OCI-LY3 (cell line): ENCODE measurements around the gene DHRSX.
"Not testable (repeated sequence)": the region's sequence is repeated elsewhere in the genome, so short reads cannot be mapped to it uniquely, and the experiment has no call there.

Source experiments
- CTCF ChIP-seq: fragments of 200-600, 300-600 bp; sonication (generic); IDR thresholded peaks from 2 replicates; pipeline ENCODE4 v1.5.1; 2014; ENCODE audit warnings: antibody characterized with exemption, low read length, low read depth
- EZH2phosphoT487 ChIP-seq: fragments of 200-600 bp; shearing (Covaris generic); IDR thresholded peaks from 2 replicates; pipeline ENCODE4 v1.6.1; 2018; ENCODE audit warnings: antibody characterized with exemption, mixed run types, low read depth

- TF ChIP-seq CTCF, EZH2phosphoT487: not testable (repeated sequence)
Observed at GRCh38 chrX:2214138-2214823, 286.5 kb downstream of the DHRSX start.
